GM23248 (cell line): Measurements from ENCODE around the gene ST6GALNAC3. TPM values are rescaled to one million over a fixed set of nuclear protein-coding genes. Genes with fewer than 3 reads are reported as not detected.
"Not testable (repeated sequence)": the region's sequence is repeated elsewhere in the genome, so short reads cannot be mapped to it uniquely, and the experiment has no call there.

Experiments
- DNase-seq: peaks from one replicate; pipeline ENCODE4 v3.0.0-alpha.2; 2015
- H2AFZ ChIP-seq: fragments of 200-600 bp; sonication (generic); 2 replicates; pipeline ENCODE4 v1.6.1; 2016; ENCODE audit warnings: antibody characterized with exemption
- H3F3A ChIP-seq: fragments of 200-600 bp; sonication (generic); 2 replicates; pipeline ENCODE4 v1.6.1; 2016; ENCODE audit warnings: mild to moderate bottlenecking, antibody characterized with exemption, mixed run types; ENCODE audit not compliant: insufficient read depth
- H3K27ac ChIP-seq: fragments of 200-600 bp; sonication (generic); 2 replicates; pipeline ENCODE4 v1.5.1; 2016; ENCODE audit warnings: mild to moderate bottlenecking
- H3K27me3 ChIP-seq: fragments of 200-600 bp; sonication (generic); replicated peaks from 2 replicates; pipeline ENCODE4 v1.6.1; 2016; ENCODE audit warnings: mild to moderate bottlenecking; ENCODE audit not compliant: insufficient read depth
- H3K36me3 ChIP-seq: fragments of 200-600 bp; sonication (generic); 2 replicates; pipeline ENCODE4 v1.6.1; 2016; ENCODE audit warnings: low read depth, mild to moderate bottlenecking
- H3K4me1 ChIP-seq: fragments of 200-600 bp; sonication (generic); 2 replicates; pipeline ENCODE4 v1.6.1; 2016; ENCODE audit warnings: mild to moderate bottlenecking; ENCODE audit not compliant: insufficient read depth
- H3K4me2 ChIP-seq: fragments of 200-600 bp; sonication (generic); one replicate; pipeline ENCODE4 v1.6.1; 2016; ENCODE audit warnings: mild to moderate bottlenecking; ENCODE audit not compliant: unreplicated experiment
- H3K4me3 ChIP-seq: fragments of 200-600 bp; sonication (generic); 2 replicates; pipeline ENCODE4 v1.5.1; 2016; ENCODE audit warnings: mild to moderate bottlenecking
- H3K79me2 ChIP-seq: fragments of 200-600 bp; sonication (generic); 2 replicates; pipeline ENCODE4 v1.6.1; 2016; ENCODE audit warnings: mild to moderate bottlenecking; ENCODE audit not compliant: insufficient read depth
- H3K9ac ChIP-seq: fragments of 200-600 bp; sonication (generic); 2 replicates; pipeline ENCODE4 v1.6.1; 2016; ENCODE audit warnings: mild to moderate bottlenecking
- H3K9me2 ChIP-seq: fragments of 200-600 bp; sonication (generic); 2 replicates; pipeline ENCODE4 v1.6.1; 2016; ENCODE audit warnings: mixed run types, mild to moderate bottlenecking, moderate library complexity; ENCODE audit not compliant: insufficient read depth
- H3K9me3 ChIP-seq: fragments of 200-600 bp; sonication (generic); one replicate; pipeline ENCODE4 v1.6.1; 2017; ENCODE audit warnings: low read depth
- H4K20me1 ChIP-seq: fragments of 200-600 bp; sonication (generic); 2 replicates; pipeline ENCODE4 v1.6.0; 2016; ENCODE audit not compliant: insufficient read depth
- EZH2 ChIP-seq: fragments of 200-600 bp; sonication (generic); IDR thresholded peaks from 2 replicates; pipeline ENCODE4 v1.6.1; 2018; ENCODE audit warnings: antibody characterized with exemption, mild to moderate bottlenecking; ENCODE audit not compliant: insufficient read depth, poor library complexity, severe bottlenecking
- EZH2phosphoT487 ChIP-seq: fragments of 200-600 bp; sonication (generic); IDR thresholded peaks from 2 replicates; pipeline ENCODE4 v1.6.1; 2018; ENCODE audit warnings: antibody characterized with exemption, moderate library complexity, mild to moderate bottlenecking, low read depth; ENCODE audit not compliant: insufficient read depth
- WGBS, 2 experiments: methylation state at CpG; one replicate each; pipeline ENCODE4 v1.1.6; 2015 to 2017; ENCODE audit warnings: low lambda C conversion rate in 2 of 2, low coverage in 1 of 2; ENCODE audit errors: missing lambda C conversion rate in 2 of 2; 5-methylcytosine and 5-hydroxymethylcytosine counted together
- in situ Hi-C: fragments of 300-500 bp; cut with MboI; formaldehyde crosslinking; loops from 2 replicates; pipeline ENCODE4 v1.15.0; 2020
- polyA plus RNA-seq: library from polyadenylated mRNA; unstranded; fragments of >200 nt; fragmentation: Nextera tagmentation; extraction: Ambion mirVana; gene quantifications from 2 replicates; pipeline ENCODE4 v1.2.1, GENCODE V29; 2016
- total RNA-seq: library from RNA; depleted of rRNA; stranded (reverse); fragments of >200 nt; shearing (Covaris generic); gene quantifications from 2 replicates; pipeline ENCODE4 v1.2.3, GENCODE V29; 2014

The ST6GALNAC3 gene
- total and polyA plus RNA-seq, 2 experiments from 2014 or later, result not detected

- TF ChIP-seq EZH2 (no peak), EZH2phosphoT487 (no peak)
- Histone ChIP-seq H3K27me3 (no peaks in the 10 kb centered on the region), H3K9me3 (no peaks in the 10 kb centered on the region), H3K36me3 (no peaks in the 10 kb centered on the region), H3F3A (no peaks in the 10 kb centered on the region), H3K9me2 (no peaks in the 10 kb centered on the region), H3K4me2 (no peak overlapping the region), H4K20me1 (no peaks in the 10 kb centered on the region), H3K4me1 (no peaks in the 10 kb centered on the region), H3K9ac (no peak overlapping the region), H3K27ac (no peak overlapping the region), H3K4me3 (no peak overlapping the region), H2AFZ (no peak overlapping the region), H3K79me2 (no peaks in the 10 kb centered on the region)
- DNase-seq, result no peak
- in situ Hi-C loops, result no loop called here
- 71% methylated on average over 3 of the region's 3 CpGs for WGBS, 2 experiments
Observed at GRCh38 chr1:76239470-76239918, 164.9 kb downstream of the ST6GALNAC3 start.

GRCh38 chr1:76240316-76240715 lies 165.8 kb downstream of the ST6GALNAC3 start:
- no peaks in the 10 kb centered on the region for H4K20me1 ChIP-seq
- TF ChIP-seq EZH2phosphoT487 (no peak), EZH2 (no peak)
- H3K9ac ChIP-seq, result no peak overlapping the region
- WGBS, 2 experiments, result 31 to 50% methylated on average over 1 of the region's 1 CpG
- no peak overlapping the region for H3K27ac ChIP-seq
- no peak overlapping the region for H3K4me3 ChIP-seq
- no peak overlapping the region for H3K4me2 ChIP-seq
- H3K4me1 ChIP-seq, result no peaks in the 10 kb centered on the region
- H3K9me2 ChIP-seq, result no peaks in the 10 kb centered on the region
- no peaks in the 10 kb centered on the region for H3F3A ChIP-seq
- no peak for DNase-seq
- no peaks in the 10 kb centered on the region for H3K9me3 ChIP-seq
- no peaks in the 10 kb centered on the region for H3K36me3 ChIP-seq
- in situ Hi-C loops, result no loop called here
- no peaks in the 10 kb centered on the region for H3K79me2 ChIP-seq
- no peak overlapping the region for H2AFZ ChIP-seq
- no peaks in the 10 kb centered on the region for H3K27me3 ChIP-seq

- H3K9ac ChIP-seq, H4K20me1 ChIP-seq, H3K4me2 ChIP-seq, in situ Hi-C loops, H3K9me3 ChIP-seq, H3K4me3 ChIP-seq, H3K36me3 ChIP-seq, DNase-seq, H3K79me2 ChIP-seq, H3K4me1 ChIP-seq, H3F3A ChIP-seq, H3K27ac ChIP-seq, H3K27me3 ChIP-seq, H2AFZ ChIP-seq, H3K9me2 ChIP-seq: not testable (repeated sequence)
- WGBS, 2 experiments, result 60 to 76% methylated on average over 1 of the region's 1 CpG
Observed at GRCh38 chr1:76242587-76242986, 168.0 kb downstream of the ST6GALNAC3 start.

- WGBS, 2 experiments, result 51 to 60% methylated on average over 5 of the region's 5 CpGs
- peaks cover 3% of the 10 kb centered on the region for H3K9me3 ChIP-seq
- H3K9ac ChIP-seq, result no peak overlapping the region
- no peak overlapping the region for H2AFZ ChIP-seq
- H3K4me3 ChIP-seq, result no peak overlapping the region
- H3K4me1 ChIP-seq, result no peaks in the 10 kb centered on the region
- in situ Hi-C loops, result no loop called here
- no peak overlapping the region for H3K27ac ChIP-seq
- H3K79me2 ChIP-seq, result no peaks in the 10 kb centered on the region
- no peaks in the 10 kb centered on the region for H3K9me2 ChIP-seq
- no peaks in the 10 kb centered on the region for H3K36me3 ChIP-seq
- no peak overlapping the region for H3K4me2 ChIP-seq
- no peak for DNase-seq
- no peaks in the 10 kb centered on the region for H3F3A ChIP-seq
- no peak for TF ChIP-seq EZH2phosphoT487
- no peak for TF ChIP-seq EZH2
- H4K20me1 ChIP-seq, result no peaks in the 10 kb centered on the region
- H3K27me3 ChIP-seq, result no peaks in the 10 kb centered on the region
Observed at GRCh38 chr1:76247261-76247852, 172.8 kb downstream of the ST6GALNAC3 start.

- Histone ChIP-seq H3K4me1 (peaks cover 8% of the 10 kb centered on the region), H3K4me3 (no peak overlapping the region), H3K9me3 (peaks cover 3% of the 10 kb centered on the region), H3K9ac (no peak overlapping the region), H4K20me1 (no peaks in the 10 kb centered on the region), H3K36me3 (no peaks in the 10 kb centered on the region), H3K9me2 (no peaks in the 10 kb centered on the region), H3K27ac (no peak overlapping the region), H3K27me3 (no peaks in the 10 kb centered on the region), H2AFZ (no peak overlapping the region), H3F3A (no peaks in the 10 kb centered on the region), H3K4me2 (no peak overlapping the region), H3K79me2 (no peaks in the 10 kb centered on the region)
- in situ Hi-C loops, result no loop called here
- DNase-seq, result no peak
- WGBS, 2 experiments, result 0 to 12% methylated on average over 2 of the region's 2 CpGs
- TF ChIP-seq EZH2phosphoT487, result no peak
- no peak for TF ChIP-seq EZH2
Observed at GRCh38 chr1:76250271-76250670, 175.7 kb downstream of the ST6GALNAC3 start.
